ENCODE results near the gene WDR72. TPM values are rescaled to one million over a fixed set of nuclear protein-coding genes. Genes with fewer than 3 reads are reported as not detected.
A peak's percentile ranks its signal among the peaks of the same experiment; 100 is the strongest.

The WDR72 gene
- polyA plus RNA-seq, 1 donor from 2014 or later: 0.05 TPM

GRCh38 chr15:53565721-53566120 lies 193.7 kb downstream of the WDR72 start:
- H3K4me3 ChIP-seq (ENCODE audit: low read length): no peak overlapping the region
- no peaks in the 10 kb centered on the region for H3K9me2 ChIP-seq (ENCODE audit: insufficient read depth, low read length)
- no peaks in the 10 kb centered on the region for H3F3A ChIP-seq (ENCODE audit: insufficient read depth, low read length, poor library complexity, severe bottlenecking)
- no peaks in the 10 kb centered on the region for H3K36me3 ChIP-seq (ENCODE audit: insufficient read depth, low read length)
- TF ChIP-seq EP300 (conservative IDR thresholded peaks at IDR 0.05; ENCODE audit: poor library complexity, severe bottlenecking): no peak
- TF ChIP-seq POLR2AphosphoS5 (IDR thresholded peaks at IDR 0.05): no peak
- TF ChIP-seq RAD21 (conservative IDR thresholded peaks at IDR 0.05): no peak
- TF ChIP-seq MXI1 (conservative IDR thresholded peaks at IDR 0.05; ENCODE audit: poor library complexity, severe bottlenecking): no peak
- no peak for TF ChIP-seq SMC3 (conservative IDR thresholded peaks at IDR 0.05; ENCODE audit: poor library complexity)
- no peaks in the 10 kb centered on the region for H3K27me3 ChIP-seq (ENCODE audit: insufficient read depth, low read depth, low read length)
- H2AFZ ChIP-seq (ENCODE audit: low read depth, low read length): no peak overlapping the region
- H3K9me3 ChIP-seq (ENCODE audit: low read length): no peaks in the 10 kb centered on the region
- no peak overlapping the region for H3K4me2 ChIP-seq (ENCODE audit: low read length)
- H3K27ac ChIP-seq (ENCODE audit: low read length): no peak overlapping the region
- H3K9ac ChIP-seq (ENCODE audit: low read length): no peak overlapping the region
- H3K79me2 ChIP-seq (replicated peaks; ENCODE audit: insufficient read depth, low read length): no peaks in the 10 kb centered on the region
- no peaks in the 10 kb centered on the region for H4K20me1 ChIP-seq (ENCODE audit: insufficient read depth)

GRCh38 chr15:53564647-53565046 lies 194.8 kb downstream of the WDR72 start:
- Histone ChIP-seq H3K9me3 (ENCODE audit: low read length) (no peaks in the 10 kb centered on the region), H3K36me3 (ENCODE audit: insufficient read depth, low read length) (no peaks in the 10 kb centered on the region), H2AFZ (ENCODE audit: low read depth, low read length) (no peak overlapping the region), H3K9ac (ENCODE audit: low read length) (no peak overlapping the region), H3F3A (ENCODE audit: insufficient read depth, low read length, poor library complexity, severe bottlenecking) (peaks cover 3% of the 10 kb centered on the region), H4K20me1 (ENCODE audit: insufficient read depth) (no peaks in the 10 kb centered on the region), H3K4me2 (ENCODE audit: low read length) (no peak overlapping the region), H3K4me3 (ENCODE audit: low read length) (no peak overlapping the region), H3K79me2 (replicated peaks; ENCODE audit: insufficient read depth, low read length) (no peaks in the 10 kb centered on the region), H3K9me2 (ENCODE audit: insufficient read depth, low read length) (no peaks in the 10 kb centered on the region), H3K27ac (ENCODE audit: low read length) (no peak overlapping the region), H3K27me3 (ENCODE audit: insufficient read depth, low read depth, low read length) (no peaks in the 10 kb centered on the region)
- TF ChIP-seq TAF1 (IDR thresholded peaks at IDR 0.05; ENCODE audit: low read depth): no peak
- TF ChIP-seq EZH2 (IDR thresholded peaks at IDR 0.05; ENCODE audit: borderline replicate concordance, insufficient read depth, low read length, poor library complexity, severe bottlenecking): no peak
- no peak for TF ChIP-seq POLR2AphosphoS5 (IDR thresholded peaks at IDR 0.05)
- TF ChIP-seq EP300 (conservative IDR thresholded peaks at IDR 0.05; ENCODE audit: poor library complexity, severe bottlenecking): no peak
- no peak for TF ChIP-seq RAD21 (conservative IDR thresholded peaks at IDR 0.05)

- H3K27ac ChIP-seq (ENCODE audit: low read length): no peak overlapping the region
- H2AFZ ChIP-seq (ENCODE audit: low read depth, low read length): no peak overlapping the region
- no peak overlapping the region for H3K9ac ChIP-seq (ENCODE audit: low read length)
- H3K36me3 ChIP-seq (ENCODE audit: insufficient read depth, low read length): no peaks in the 10 kb centered on the region
- no peak for TF ChIP-seq REST (IDR thresholded peaks at IDR 0.05; ENCODE audit: borderline replicate concordance)
- TF ChIP-seq EZH2 (IDR thresholded peaks at IDR 0.05; ENCODE audit: borderline replicate concordance, insufficient read depth, low read length, poor library complexity, severe bottlenecking): no peak
- TF ChIP-seq POLR2AphosphoS5 (IDR thresholded peaks at IDR 0.05): peak; percentile 13
- TF ChIP-seq RAD21 (conservative IDR thresholded peaks at IDR 0.05): no peak
- TF ChIP-seq SMC3 (conservative IDR thresholded peaks at IDR 0.05; ENCODE audit: poor library complexity): no peak
- TF ChIP-seq CTCF (IDR thresholded peaks at IDR 0.05; ENCODE audit: poor library complexity, severe bottlenecking): no peak
- no peak overlapping the region for H3K4me2 ChIP-seq (ENCODE audit: low read length)
- no peaks in the 10 kb centered on the region for H3K79me2 ChIP-seq (replicated peaks; ENCODE audit: insufficient read depth, low read length)
- H4K20me1 ChIP-seq (ENCODE audit: insufficient read depth): no peaks in the 10 kb centered on the region
- H3F3A ChIP-seq (ENCODE audit: insufficient read depth, low read length, poor library complexity, severe bottlenecking): peaks cover 3% of the 10 kb centered on the region
- H3K9me2 ChIP-seq (ENCODE audit: insufficient read depth, low read length): no peaks in the 10 kb centered on the region
- H3K9me3 ChIP-seq (ENCODE audit: low read length): no peaks in the 10 kb centered on the region
- H3K4me3 ChIP-seq (ENCODE audit: low read length): no peak overlapping the region
- no peaks in the 10 kb centered on the region for H3K27me3 ChIP-seq (ENCODE audit: insufficient read depth, low read depth, low read length)
Observed at GRCh38 chr15:53563627-53564026, 195.8 kb downstream of the WDR72 start.

Measured in neural cell (in vitro differentiated cells).